Measurements from ENCODE around the gene TMCC3. TPM values are rescaled to one million over a fixed set of nuclear protein-coding genes. Genes with fewer than 3 reads are reported as not detected.

TMCC3 gene
- total RNA-seq, 1 donor from 2014 or later = 5.7 TPM

GRCh38 chr12:94637390-94638113, 12.8 kb downstream of the TMCC3 start:
- Mint-ChIP-seq H3K9me3 (ENCODE audit: unreplicated experiment) (no peaks in the 10 kb centered on the region), H3K4me1 (ENCODE audit: low read depth, unreplicated experiment) (peaks cover 8% of the 10 kb centered on the region), H3K27ac (ENCODE audit: unreplicated experiment) (no peak overlapping the region), H3K36me3 (ENCODE audit: unreplicated experiment) (no peaks in the 10 kb centered on the region), H3K4me3 (ENCODE audit: unreplicated experiment) (no peak overlapping the region), H3K27me3 (ENCODE audit: unreplicated experiment) (peaks cover 2% of the 10 kb centered on the region)
- no peak for DNase-seq
- no peak for TF ChIP-seq CTCF (IDR thresholded peaks at IDR 0.05; ENCODE audit: partially characterized antibody, unreplicated experiment)

GRCh38 chr12:94636462-94637085, 13.8 kb downstream of the TMCC3 start:
- no peak for DNase-seq
- H3K27me3 Mint-ChIP-seq (ENCODE audit: unreplicated experiment) = peaks cover 2% of the 10 kb centered on the region
- H3K27ac Mint-ChIP-seq (ENCODE audit: unreplicated experiment) = no peak overlapping the region
- TF ChIP-seq CTCF (IDR thresholded peaks at IDR 0.05; ENCODE audit: partially characterized antibody, unreplicated experiment) = no peak
- H3K9me3 Mint-ChIP-seq (ENCODE audit: unreplicated experiment) = no peaks in the 10 kb centered on the region
- no peaks in the 10 kb centered on the region for H3K4me1 Mint-ChIP-seq (ENCODE audit: low read depth, unreplicated experiment)
- no peak overlapping the region for H3K4me3 Mint-ChIP-seq (ENCODE audit: unreplicated experiment)
- no peaks in the 10 kb centered on the region for H3K36me3 Mint-ChIP-seq (ENCODE audit: unreplicated experiment)

GRCh38 chr12:94634717-94635116, 15.6 kb downstream of the TMCC3 start:
- no peaks in the 10 kb centered on the region for H3K36me3 Mint-ChIP-seq (ENCODE audit: unreplicated experiment)
- H3K9me3 Mint-ChIP-seq (ENCODE audit: unreplicated experiment) = no peaks in the 10 kb centered on the region
- peaks cover 2% of the 10 kb centered on the region for H3K27me3 Mint-ChIP-seq (ENCODE audit: unreplicated experiment)
- no peak for DNase-seq
- H3K4me1 Mint-ChIP-seq (ENCODE audit: low read depth, unreplicated experiment) = no peaks in the 10 kb centered on the region
- H3K27ac Mint-ChIP-seq (ENCODE audit: unreplicated experiment) = no peak overlapping the region
- H3K4me3 Mint-ChIP-seq (ENCODE audit: unreplicated experiment) = no peak overlapping the region
- TF ChIP-seq CTCF (IDR thresholded peaks at IDR 0.05; ENCODE audit: partially characterized antibody, unreplicated experiment) = no peak

GRCh38 chr12:94633401-94633800, 17.0 kb downstream of the TMCC3 start:
- Mint-ChIP-seq H3K27me3 (ENCODE audit: unreplicated experiment) (peaks cover 2% of the 10 kb centered on the region), H3K36me3 (ENCODE audit: unreplicated experiment) (no peaks in the 10 kb centered on the region), H3K4me3 (ENCODE audit: unreplicated experiment) (no peak overlapping the region), H3K9me3 (ENCODE audit: unreplicated experiment) (no peaks in the 10 kb centered on the region), H3K27ac (ENCODE audit: unreplicated experiment) (no peak overlapping the region), H3K4me1 (ENCODE audit: low read depth, unreplicated experiment) (no peaks in the 10 kb centered on the region)
- no peak for DNase-seq
- no peak for TF ChIP-seq CTCF (IDR thresholded peaks at IDR 0.05; ENCODE audit: partially characterized antibody, unreplicated experiment)

- no peak overlapping the region for H3K4me3 Mint-ChIP-seq (ENCODE audit: unreplicated experiment)
- H3K9me3 Mint-ChIP-seq (ENCODE audit: unreplicated experiment) = no peaks in the 10 kb centered on the region
- H3K27ac Mint-ChIP-seq (ENCODE audit: unreplicated experiment) = no peak overlapping the region
- DNase-seq = no peak
- no peaks in the 10 kb centered on the region for H3K36me3 Mint-ChIP-seq (ENCODE audit: unreplicated experiment)
- no peak for TF ChIP-seq CTCF (IDR thresholded peaks at IDR 0.05; ENCODE audit: partially characterized antibody, unreplicated experiment)
- no peaks in the 10 kb centered on the region for H3K27me3 Mint-ChIP-seq (ENCODE audit: unreplicated experiment)
- no peaks in the 10 kb centered on the region for H3K4me1 Mint-ChIP-seq (ENCODE audit: low read depth, unreplicated experiment)
Observed at GRCh38 chr12:94631058-94631457, 19.3 kb downstream of the TMCC3 start.

Measured in glutamatergic neuron (in vitro differentiated cells).